Measurements from ENCODE around the gene MAEA.

MAEA gene

GRCh38 chr4:1269209-1269608, 20.5 kb upstream of the MAEA start:
- Histone ChIP-seq H3K4me2 (ENCODE audit: low read depth, low read length, poor library complexity, severe bottlenecking) (no peak overlapping the region), H3K36me3 (ENCODE audit: insufficient read depth, low read length) (no peaks in the 10 kb centered on the region), H3K9me2 (replicated peaks; ENCODE audit: low read depth, low read length) (no peaks in the 10 kb centered on the region), H3K27me3 (ENCODE audit: insufficient read depth, low read length, poor library complexity, severe bottlenecking) (no peaks in the 10 kb centered on the region), H3K4me1 (ENCODE audit: insufficient read depth, low read length, poor library complexity, severe bottlenecking) (no peaks in the 10 kb centered on the region), H3F3A (ENCODE audit: low read depth) (no peaks in the 10 kb centered on the region), H3K9ac (ENCODE audit: low read depth, low read length, poor library complexity, severe bottlenecking) (no peak overlapping the region), H3K9me3 (ENCODE audit: insufficient read depth, low read depth, low read length) (no peaks in the 10 kb centered on the region; the same call in 1 of the 2 replicates), H2AFZ (ENCODE audit: low read length) (no peak overlapping the region), H3K4me3 (ENCODE audit: low read length, poor library complexity, severe bottlenecking) (no peak overlapping the region), H4K20me1 (ENCODE audit: insufficient read depth, low read length, poor library complexity, severe bottlenecking) (no peaks in the 10 kb centered on the region), H3K79me2 (ENCODE audit: insufficient read depth, low read length) (no peaks in the 10 kb centered on the region)
- TF ChIP-seq CTCF (conservative IDR thresholded peaks at IDR 0.05; ENCODE audit: low read length) = no peak
- no peak for TF ChIP-seq EZH2phosphoT487 (IDR thresholded peaks at IDR 0.05; ENCODE audit: borderline replicate concordance)

GRCh38 chr4:1271686-1272085, 18.0 kb upstream of the MAEA start:
- Histone ChIP-seq H3K4me3 (ENCODE audit: low read length, poor library complexity, severe bottlenecking) (no peak overlapping the region), H3K79me2 (ENCODE audit: insufficient read depth, low read length) (no peaks in the 10 kb centered on the region), H3K36me3 (ENCODE audit: insufficient read depth, low read length) (no peaks in the 10 kb centered on the region), H4K20me1 (ENCODE audit: insufficient read depth, low read length, poor library complexity, severe bottlenecking) (no peaks in the 10 kb centered on the region), H3K9ac (ENCODE audit: low read depth, low read length, poor library complexity, severe bottlenecking) (no peak overlapping the region), H3K27me3 (ENCODE audit: insufficient read depth, low read length, poor library complexity, severe bottlenecking) (no peaks in the 10 kb centered on the region), H3K9me2 (replicated peaks; ENCODE audit: low read depth, low read length) (no peaks in the 10 kb centered on the region), H2AFZ (ENCODE audit: low read length) (no peak overlapping the region), H3K9me3 (ENCODE audit: insufficient read depth, low read depth, low read length) (no peaks in the 10 kb centered on the region), H3F3A (ENCODE audit: low read depth) (no peaks in the 10 kb centered on the region), H3K4me2 (ENCODE audit: low read depth, low read length, poor library complexity, severe bottlenecking) (no peak overlapping the region), H3K4me1 (ENCODE audit: insufficient read depth, low read length, poor library complexity, severe bottlenecking) (no peaks in the 10 kb centered on the region)
- TF ChIP-seq EZH2phosphoT487 (IDR thresholded peaks at IDR 0.05; ENCODE audit: borderline replicate concordance) (no peak), CTCF (conservative IDR thresholded peaks at IDR 0.05; ENCODE audit: low read length) (no peak)

GRCh38 chr4:1274871-1275270, 14.8 kb upstream of the MAEA start:
- Histone ChIP-seq H3K4me2 (ENCODE audit: low read depth, low read length, poor library complexity, severe bottlenecking) (no peak overlapping the region), H3K9me3 (ENCODE audit: insufficient read depth, low read depth, low read length) (no peaks in the 10 kb centered on the region), H3K9ac (ENCODE audit: low read depth, low read length, poor library complexity, severe bottlenecking) (no peak overlapping the region), H3K4me1 (ENCODE audit: insufficient read depth, low read length, poor library complexity, severe bottlenecking) (no peaks in the 10 kb centered on the region), H3K27me3 (ENCODE audit: insufficient read depth, low read length, poor library complexity, severe bottlenecking) (no peaks in the 10 kb centered on the region), H3K36me3 (ENCODE audit: insufficient read depth, low read length) (no peaks in the 10 kb centered on the region), H3K9me2 (replicated peaks; ENCODE audit: low read depth, low read length) (no peaks in the 10 kb centered on the region), H3K4me3 (ENCODE audit: low read length, poor library complexity, severe bottlenecking) (no peak overlapping the region), H4K20me1 (ENCODE audit: insufficient read depth, low read length, poor library complexity, severe bottlenecking) (no peaks in the 10 kb centered on the region), H3F3A (ENCODE audit: low read depth) (no peaks in the 10 kb centered on the region), H2AFZ (ENCODE audit: low read length) (no peak overlapping the region), H3K79me2 (ENCODE audit: insufficient read depth, low read length) (no peaks in the 10 kb centered on the region)
- no peak for TF ChIP-seq CTCF (conservative IDR thresholded peaks at IDR 0.05; ENCODE audit: low read length)
- TF ChIP-seq EZH2phosphoT487 (IDR thresholded peaks at IDR 0.05; ENCODE audit: borderline replicate concordance) = no peak

All from Loucy (cell line).